ENCODE measurements around the gene RAD50.

DNA sequence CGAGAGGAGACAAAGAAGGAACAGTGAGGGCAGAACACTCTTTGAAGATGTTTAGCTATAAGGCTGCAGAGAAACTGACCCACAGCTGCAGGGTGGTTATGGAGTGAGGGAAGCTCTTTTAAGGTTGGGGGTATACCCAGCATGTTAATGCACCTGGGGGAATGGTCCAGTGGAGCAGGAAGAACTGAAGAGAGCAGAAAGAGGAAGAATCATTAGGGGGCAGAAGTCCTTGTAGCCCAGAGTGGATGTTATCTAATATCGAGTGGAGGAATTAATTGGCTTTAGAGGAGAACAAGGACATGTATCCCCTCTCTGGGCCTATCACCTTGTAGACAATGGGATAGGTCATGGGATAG, 124.7 kb downstream of the RAD50 start:
- TF ChIP-seq, protein P1, sequence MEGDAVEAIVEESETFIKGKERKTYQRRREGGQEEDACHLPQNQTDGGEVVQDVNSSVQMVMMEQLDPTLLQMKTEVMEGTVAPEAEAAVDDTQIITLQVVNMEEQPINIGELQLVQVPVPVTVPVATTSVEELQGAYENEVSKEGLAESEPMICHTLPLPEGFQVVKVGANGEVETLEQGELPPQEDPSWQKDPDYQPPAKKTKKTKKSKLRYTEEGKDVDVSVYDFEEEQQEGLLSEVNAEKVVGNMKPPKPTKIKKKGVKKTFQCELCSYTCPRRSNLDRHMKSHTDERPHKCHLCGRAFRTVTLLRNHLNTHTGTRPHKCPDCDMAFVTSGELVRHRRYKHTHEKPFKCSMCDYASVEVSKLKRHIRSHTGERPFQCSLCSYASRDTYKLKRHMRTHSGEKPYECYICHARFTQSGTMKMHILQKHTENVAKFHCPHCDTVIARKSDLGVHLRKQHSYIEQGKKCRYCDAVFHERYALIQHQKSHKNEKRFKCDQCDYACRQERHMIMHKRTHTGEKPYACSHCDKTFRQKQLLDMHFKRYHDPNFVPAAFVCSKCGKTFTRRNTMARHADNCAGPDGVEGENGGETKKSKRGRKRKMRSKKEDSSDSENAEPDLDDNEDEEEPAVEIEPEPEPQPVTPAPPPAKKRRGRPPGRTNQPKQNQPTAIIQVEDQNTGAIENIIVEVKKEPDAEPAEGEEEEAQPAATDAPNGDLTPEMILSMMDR (IDR thresholded peaks at IDR 0.05), result no peak
- TF ChIP-seq POLR2A (IDR thresholded peaks at IDR 0.05), result no peak
- no peak for TF ChIP-seq EP300 (IDR thresholded peaks at IDR 0.05)
- no peak for TF ChIP-seq POLR2AphosphoS5 (IDR thresholded peaks at IDR 0.05)
